Thymus (tissue), 11 donors: ENCODE data around the gene PLEKHA8. TPM values are rescaled to one million over a fixed set of nuclear protein-coding genes. Genes with fewer than 3 reads are reported as not detected.
A peak's percentile ranks its signal among the peaks of the same experiment; 100 is the strongest.
"Not testable (repeated sequence)": the region's sequence is repeated elsewhere in the genome, so short reads cannot be mapped to it uniquely, and the experiment has no call there.

Experiments
- DNase-seq, 9 donors: peaks; one replicate each; pipeline ENCODE4 v3.0.0-alpha.2; 2013; ENCODE audit warnings: low spot score in 9 of 9, low read depth in 6 of 9, missing footprints in 1 of 9
- H3K27ac ChIP-seq, 2 donors: one replicate each; pipeline ENCODE4 v1.5.1; 2013; ENCODE audit warnings: control low read depth in 1 of 2, low read depth in 1 of 2, low read length in 1 of 2, mild to moderate bottlenecking in 1 of 2, moderate library complexity in 1 of 2
- H3K27me3 ChIP-seq, 2 donors: one replicate each; pipeline ENCODE4 v1.5.1; 2013; ENCODE audit warnings: low read length in 1 of 2; ENCODE audit not compliant: control insufficient read depth in 2 of 2, insufficient read depth in 1 of 2
- H3K36me3 ChIP-seq, 2 donors: one replicate each; pipeline ENCODE4 v1.5.1; 2013; ENCODE audit warnings: low read length in 1 of 2, mild to moderate bottlenecking in 1 of 2, moderate library complexity in 1 of 2; ENCODE audit not compliant: control insufficient read depth in 2 of 2, insufficient read depth in 2 of 2
- H3K4me1 ChIP-seq, 2 donors: one replicate each; pipeline ENCODE4 v1.5.1; 2013; ENCODE audit warnings: low read length in 2 of 2; ENCODE audit not compliant: control insufficient read depth in 2 of 2, insufficient read depth in 2 of 2
- H3K4me3 ChIP-seq, 2 donors: one replicate each; pipeline ENCODE4 v1.5.1; 2013; ENCODE audit warnings: low read length in 2 of 2, control low read depth in 1 of 2, mild to moderate bottlenecking in 1 of 2
- H3K9me3 ChIP-seq, 2 donors: one replicate each; pipeline ENCODE4 v1.5.1; 2013; ENCODE audit warnings: low read length in 1 of 2, mild to moderate bottlenecking in 1 of 2; ENCODE audit not compliant: control insufficient read depth in 2 of 2, insufficient read depth in 1 of 2
- whole genome bisulfite sequencing: extraction: QIAGEN DNeasy Blood & Tissue Kit; methylation state at CpG from one replicate; pipeline ENCODE4 v1.1.7; 2013; 5-methylcytosine and 5-hydroxymethylcytosine counted together
- polyA plus RNA-seq: library from polyadenylated mRNA; stranded (reverse); fragments of 200-250 nt; gene quantifications from one replicate; pipeline ENCODE4 v1.2.3, GENCODE V29; 2013
- total RNA-seq: library from RNA; stranded (reverse); fragments of 120-200 nt; gene quantifications from one replicate; pipeline ENCODE4 v1.2.4, GENCODE V29; 2013
- donor health status: healthy.

PLEKHA8 gene
- total and polyA plus RNA-seq, 2 donors: 3.9 to 5.7 TPM

GRCh38 chr7:30046127-30046770, 18.0 kb downstream of the PLEKHA8 start:
- Histone ChIP-seq H3K27ac (no peak overlapping the region), H3K4me1 (no peaks in the 10 kb centered on the region), H3K4me3 (no peak overlapping the region), H3K36me3 (peaks cover 8 to 11% of the 10 kb centered on the region in 2 donors), H3K9me3 (no peaks in the 10 kb centered on the region), H3K27me3 (no peaks in the 10 kb centered on the region)
- DNase-seq: no peak
- 98% methylated on average over 3 of the region's 3 CpGs for WGBS

GRCh38 chr7:30047124-30047523, 18.9 kb downstream of the PLEKHA8 start:
- Histone ChIP-seq H3K9me3 (no peaks in the 10 kb centered on the region), H3K36me3 (peaks cover 8 to 11% of the 10 kb centered on the region in 2 donors), H3K27ac (no peak overlapping the region), H3K27me3 (no peaks in the 10 kb centered on the region), H3K4me1 (no peaks in the 10 kb centered on the region), H3K4me3 (no peak overlapping the region)
- DNase-seq: no peak
- 94% methylated on average over 2 of the region's 2 CpGs for WGBS

DNA sequence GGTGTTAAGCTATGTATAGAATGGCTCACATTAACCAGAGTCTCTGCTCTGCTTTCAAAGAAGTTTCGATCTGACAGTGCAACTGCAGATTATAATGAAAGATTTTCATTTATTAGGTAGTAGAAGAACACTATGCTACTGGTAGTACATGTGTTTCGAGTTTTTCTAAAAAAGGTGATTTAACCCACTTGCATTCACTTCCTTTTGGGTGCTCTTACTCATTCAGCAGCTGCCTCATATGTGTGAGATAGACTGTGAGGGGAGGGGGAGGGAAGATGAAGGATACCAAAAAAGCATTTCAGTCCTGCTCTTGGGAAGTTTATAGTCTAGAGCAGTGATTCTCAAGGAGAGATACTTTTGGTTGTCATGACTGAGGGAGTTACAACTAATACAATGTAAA, 20.4 kb downstream of the PLEKHA8 start:
- Histone ChIP-seq H3K4me3 (no peak overlapping the region), H3K27me3 (no peaks in the 10 kb centered on the region), H3K9me3 (no peaks in the 10 kb centered on the region), H3K4me1 (no peaks in the 10 kb centered on the region), H3K27ac (no peak overlapping the region), H3K36me3 (peaks cover 8 to 11% of the 10 kb centered on the region in 2 donors)
- no peak for DNase-seq
- WGBS: 95% methylated on average over 2 of the region's 2 CpGs

DNA sequence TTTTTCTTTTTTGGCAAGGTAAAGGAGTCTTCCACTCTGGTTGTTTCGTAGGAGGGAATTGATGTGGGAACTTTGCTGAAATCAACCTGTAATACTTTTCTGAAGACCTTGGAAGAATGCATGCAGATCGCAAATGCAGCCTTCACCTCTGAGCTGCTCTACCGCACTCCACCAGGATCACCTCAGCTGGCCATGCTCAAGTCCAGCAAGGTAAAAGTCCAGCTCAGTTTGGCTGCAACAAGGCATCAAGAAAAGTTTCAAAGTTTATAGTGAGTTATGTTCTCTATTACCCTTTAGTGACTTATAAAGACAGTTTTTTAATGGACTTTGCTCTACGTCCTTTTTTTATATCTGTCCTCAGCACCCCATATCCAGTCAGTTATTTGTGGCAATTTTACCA, 21.0 kb downstream of the PLEKHA8 start:
- no peak overlapping the region for H3K27ac ChIP-seq
- DNase-seq: no peak
- no peaks in the 10 kb centered on the region for H3K4me1 ChIP-seq
- H3K4me3 ChIP-seq: no peak overlapping the region
- WGBS: 98% methylated on average over 4 of the region's 4 CpGs
- H3K9me3 ChIP-seq: no peaks in the 10 kb centered on the region
- peaks cover 8 to 11% of the 10 kb centered on the region in 2 donors for H3K36me3 ChIP-seq
- no peaks in the 10 kb centered on the region for H3K27me3 ChIP-seq

DNA sequence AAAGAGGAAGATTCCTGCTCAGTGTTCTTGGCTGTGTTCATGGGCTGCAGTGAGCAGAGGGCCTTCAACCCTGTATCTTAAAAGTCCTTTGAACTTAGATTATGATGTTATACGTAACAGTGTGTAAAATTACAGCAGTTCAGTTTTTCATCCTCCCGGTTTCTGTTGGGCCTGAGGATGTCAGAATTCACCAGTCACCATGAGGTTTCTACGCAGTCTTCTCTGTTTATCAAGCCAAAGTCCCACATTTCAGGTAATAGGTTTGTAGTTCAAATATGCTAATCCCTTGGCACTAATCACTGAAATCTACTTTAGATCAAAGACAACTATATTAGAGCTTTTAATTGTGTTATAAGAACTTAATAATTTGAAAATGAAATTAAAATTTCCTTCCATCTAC, 24.9 kb downstream of the PLEKHA8 start:
- Histone ChIP-seq H3K27ac (no peak overlapping the region), H3K27me3 (no peaks in the 10 kb centered on the region), H3K36me3 (peaks cover 0 to 2% of the 10 kb centered on the region in 2 donors), H3K9me3 (no peaks in the 10 kb centered on the region), H3K4me1 (no peaks in the 10 kb centered on the region), H3K4me3 (no peak overlapping the region)
- WGBS: 97% methylated on average over 3 of the region's 3 CpGs
- DNase-seq: no peak

GRCh38 chr7:30057741-30058140, 29.5 kb downstream of the PLEKHA8 start:
- peaks cover 2 to 3% of the 10 kb centered on the region in 2 donors for H3K36me3 ChIP-seq

GRCh38 chr7:30061786-30062185, 33.6 kb downstream of the PLEKHA8 start:
- not testable (repeated sequence) for H3K36me3 ChIP-seq, H3K9me3 ChIP-seq, H3K4me3 ChIP-seq, H3K27me3 ChIP-seq, H3K4me1 ChIP-seq, H3K27ac ChIP-seq
- 24% methylated on average over 3 of the region's 3 CpGs for WGBS
- DNase-seq: peak in 6 of 9 donors; percentile 9 to 67 (median 27)

More at GRCh38 chr7:30057741-30058140, 29.5 kb downstream of the PLEKHA8 start:
- H3K9me3 ChIP-seq: no peaks in the 10 kb centered on the region
- no peak for DNase-seq
- H3K27ac ChIP-seq: no peak overlapping the region
- no peaks in the 10 kb centered on the region for H3K27me3 ChIP-seq
- H3K4me1 ChIP-seq: no peaks in the 10 kb centered on the region
- no peak overlapping the region for H3K4me3 ChIP-seq

- Histone ChIP-seq H3K4me3 (no peak overlapping the region), H3K36me3 (peaks cover 2 to 3% of the 10 kb centered on the region in 2 donors), H3K4me1 (no peaks in the 10 kb centered on the region), H3K27ac (no peak overlapping the region), H3K27me3 (no peaks in the 10 kb centered on the region), H3K9me3 (no peaks in the 10 kb centered on the region)
- WGBS: 81% methylated on average over 1 of the region's 1 CpG
- peak in 7 of 9 donors; percentile 5 to 65 (median 30) for DNase-seq
Measured at GRCh38 chr7:30062587-30062986, 34.4 kb downstream of the PLEKHA8 start.

DNA sequence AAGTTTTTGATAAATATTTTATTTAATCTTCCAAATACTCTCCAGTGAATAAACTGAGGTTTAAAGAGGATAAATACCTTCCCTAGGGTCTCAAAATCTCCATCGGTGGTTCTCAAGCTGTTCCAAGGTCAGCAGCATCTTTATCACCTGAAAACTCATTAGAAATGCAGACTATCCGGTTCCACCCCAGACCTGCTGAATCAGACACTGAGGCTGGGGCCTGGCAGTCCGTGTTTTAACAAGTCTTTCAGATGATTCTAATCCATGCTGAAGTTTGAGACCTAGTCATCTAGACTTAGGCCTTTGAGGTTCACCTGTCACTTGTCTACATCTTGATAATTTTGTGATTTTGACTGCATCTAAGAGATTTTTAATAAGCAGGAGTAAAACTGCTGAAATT, 37.5 kb downstream of the PLEKHA8 start:
- no peak for DNase-seq
- 95% methylated on average over 3 of the region's 3 CpGs for WGBS

More for the DNA sequence above, 37.5 kb downstream of the PLEKHA8 start:
- H3K4me3 ChIP-seq: no peak overlapping the region
- peaks cover 2 to 3% of the 10 kb centered on the region in 2 donors for H3K36me3 ChIP-seq
- H3K9me3 ChIP-seq: no peaks in the 10 kb centered on the region
- H3K27me3 ChIP-seq: no peaks in the 10 kb centered on the region
- H3K4me1 ChIP-seq: no peaks in the 10 kb centered on the region
- H3K27ac ChIP-seq: no peak overlapping the region
